GM12891 (cell line): ENCODE data around the gene UGT1A8.

Source experiments
- PAX5 ChIP-seq: IDR thresholded peaks from 2 replicates; pipeline ENCODE4 v1.6.1; 2011; ENCODE audit warnings: low read length, moderate library complexity, mild to moderate bottlenecking; ENCODE audit not compliant: insufficient read depth, severe bottlenecking
- POLR2A ChIP-seq: IDR thresholded peaks from 2 replicates; pipeline ENCODE4 v1.6.1; 2011; ENCODE audit warnings: low read depth, low read length, control low read depth
- POLR2AphosphoS5 ChIP-seq: IDR thresholded peaks from 2 replicates; pipeline ENCODE4 v1.6.1; 2011; ENCODE audit warnings: low read depth, low read length, control low read depth
- POU2F2 ChIP-seq: IDR thresholded peaks from 2 replicates; pipeline ENCODE4 v1.6.1; 2011; ENCODE audit warnings: low read depth, mild to moderate bottlenecking, control low read depth, low read length, moderate library complexity
- SPI1 ChIP-seq: IDR thresholded peaks from 2 replicates; pipeline ENCODE4 v1.6.1; 2011; ENCODE audit warnings: low read depth, low read length, control low read depth
- TAF1 ChIP-seq: IDR thresholded peaks from 2 replicates; pipeline ENCODE4 v1.6.1; 2011; ENCODE audit warnings: low read depth, low read length, control low read depth

DNA sequence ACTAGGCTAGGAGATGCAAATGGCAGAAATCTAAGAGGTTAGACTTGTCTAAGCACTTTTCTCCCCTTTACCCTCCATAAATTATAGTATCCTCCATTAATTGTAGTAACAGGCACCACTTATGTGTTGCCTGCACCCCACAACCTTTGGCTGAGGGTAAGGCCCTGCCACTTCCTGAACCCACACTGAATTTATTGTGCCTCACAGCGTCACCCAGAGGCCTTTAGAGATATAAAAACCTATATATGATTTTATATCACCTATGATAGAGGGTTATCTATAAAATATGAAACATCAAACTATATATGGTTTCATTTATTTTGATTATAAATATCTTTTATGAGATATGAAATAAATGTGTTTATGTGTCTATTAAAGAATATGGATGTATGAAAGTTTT, 56.9 kb downstream of the UGT1A8 start:
- TF ChIP-seq SPI1 (no peak), POLR2A (no peak), TAF1 (no peak), POLR2AphosphoS5 (no peak), POU2F2 (no peak), PAX5 (no peak)
